HFF-Myc (cell line): ENCODE measurements around the gene PLD5.
"Not testable (repeated sequence)": the region's sequence is repeated elsewhere in the genome, so short reads cannot be mapped to it uniquely, and the experiment has no call there.

ENCODE experiments used
- DNase-seq: peaks from one replicate; pipeline ENCODE4 v3.0.0-alpha.2; 2011; ENCODE audit warnings: low read depth; ENCODE audit errors: extremely low read depth
- H3K4me3 ChIP-seq: replicated peaks from 2 replicates; pipeline ENCODE4 v1.5.1; 2011; ENCODE audit warnings: low read depth, mild to moderate bottlenecking, control low read depth, low read length
- TF ChIP-seq, protein P1 (sequence below): IDR thresholded peaks from 2 replicates; pipeline ENCODE4 v1.5.1; 2012; ENCODE audit warnings: mild to moderate bottlenecking, low read depth, low read length, control low read depth; ENCODE audit errors: missing control alignments

Gene PLD5

DNA sequence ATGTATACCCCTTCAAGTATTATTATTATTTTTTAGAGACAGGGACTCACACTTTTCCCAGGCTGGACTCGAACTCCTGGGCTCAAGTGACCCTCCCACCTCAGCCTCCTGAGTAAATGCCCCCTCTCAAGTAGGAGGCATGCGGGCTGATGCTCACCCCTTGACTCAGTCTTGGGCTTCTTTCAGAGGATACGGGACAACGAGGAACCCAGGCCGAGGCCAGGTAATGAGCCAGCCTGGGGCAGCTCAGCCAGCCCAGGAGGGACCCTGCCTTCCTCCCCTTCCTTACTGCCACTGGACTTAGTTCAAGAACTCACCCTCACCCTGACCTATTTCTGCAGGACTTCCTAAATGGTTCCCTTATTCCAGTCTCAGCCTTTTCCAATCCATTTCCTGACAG, 327.6 kb downstream of the PLD5 start:
- TF ChIP-seq, protein P1, sequence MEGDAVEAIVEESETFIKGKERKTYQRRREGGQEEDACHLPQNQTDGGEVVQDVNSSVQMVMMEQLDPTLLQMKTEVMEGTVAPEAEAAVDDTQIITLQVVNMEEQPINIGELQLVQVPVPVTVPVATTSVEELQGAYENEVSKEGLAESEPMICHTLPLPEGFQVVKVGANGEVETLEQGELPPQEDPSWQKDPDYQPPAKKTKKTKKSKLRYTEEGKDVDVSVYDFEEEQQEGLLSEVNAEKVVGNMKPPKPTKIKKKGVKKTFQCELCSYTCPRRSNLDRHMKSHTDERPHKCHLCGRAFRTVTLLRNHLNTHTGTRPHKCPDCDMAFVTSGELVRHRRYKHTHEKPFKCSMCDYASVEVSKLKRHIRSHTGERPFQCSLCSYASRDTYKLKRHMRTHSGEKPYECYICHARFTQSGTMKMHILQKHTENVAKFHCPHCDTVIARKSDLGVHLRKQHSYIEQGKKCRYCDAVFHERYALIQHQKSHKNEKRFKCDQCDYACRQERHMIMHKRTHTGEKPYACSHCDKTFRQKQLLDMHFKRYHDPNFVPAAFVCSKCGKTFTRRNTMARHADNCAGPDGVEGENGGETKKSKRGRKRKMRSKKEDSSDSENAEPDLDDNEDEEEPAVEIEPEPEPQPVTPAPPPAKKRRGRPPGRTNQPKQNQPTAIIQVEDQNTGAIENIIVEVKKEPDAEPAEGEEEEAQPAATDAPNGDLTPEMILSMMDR: no peak
- no peak overlapping the region for H3K4me3 ChIP-seq

DNA sequence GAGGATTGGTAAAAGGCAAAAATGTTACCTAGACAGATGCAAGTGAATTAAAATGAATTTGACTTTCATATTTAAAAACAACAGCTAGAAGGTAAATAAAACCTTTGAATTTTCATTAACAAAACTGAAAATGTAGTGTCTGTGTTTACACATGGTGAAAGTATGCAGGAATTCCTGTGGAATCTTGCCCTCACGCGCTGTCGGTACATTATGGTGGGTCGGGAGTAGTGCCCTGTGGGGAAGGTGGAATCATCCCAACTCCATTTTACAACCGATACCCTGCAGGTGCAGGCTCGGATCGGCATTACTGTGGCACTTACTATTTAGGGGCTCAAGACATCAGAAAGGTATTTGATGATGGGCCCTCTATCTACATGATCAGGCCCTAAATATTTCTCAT, 328.4 kb downstream of the PLD5 start:
- no peak for DNase-seq
- TF ChIP-seq, protein P1: no peak
- no peak overlapping the region for H3K4me3 ChIP-seq

More for the DNA sequence above, 327.6 kb downstream of the PLD5 start:
- DNase-seq: no peak

DNA sequence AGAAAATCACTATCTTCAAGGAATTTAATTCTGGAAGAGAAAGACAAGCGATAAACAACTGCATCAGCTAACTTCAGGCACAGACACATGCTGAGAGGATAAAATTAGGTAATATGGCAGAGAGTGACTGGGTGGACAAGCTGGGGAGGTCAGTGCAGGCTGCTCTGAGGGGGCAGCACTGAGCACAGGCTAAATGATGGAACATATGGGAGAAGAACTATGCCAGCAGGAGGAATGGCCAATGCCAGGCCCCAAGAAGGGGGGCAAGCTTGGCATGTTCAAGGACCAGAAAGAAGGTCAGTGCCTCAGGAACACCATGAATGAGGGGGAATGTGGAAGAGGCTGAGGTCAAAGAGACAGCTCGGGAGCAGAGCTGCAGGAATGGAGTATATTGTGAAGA, 334.9 kb downstream of the PLD5 start:
- TF ChIP-seq, protein P1: no peak
- DNase-seq: no peak
- H3K4me3 ChIP-seq: no peak overlapping the region

DNA sequence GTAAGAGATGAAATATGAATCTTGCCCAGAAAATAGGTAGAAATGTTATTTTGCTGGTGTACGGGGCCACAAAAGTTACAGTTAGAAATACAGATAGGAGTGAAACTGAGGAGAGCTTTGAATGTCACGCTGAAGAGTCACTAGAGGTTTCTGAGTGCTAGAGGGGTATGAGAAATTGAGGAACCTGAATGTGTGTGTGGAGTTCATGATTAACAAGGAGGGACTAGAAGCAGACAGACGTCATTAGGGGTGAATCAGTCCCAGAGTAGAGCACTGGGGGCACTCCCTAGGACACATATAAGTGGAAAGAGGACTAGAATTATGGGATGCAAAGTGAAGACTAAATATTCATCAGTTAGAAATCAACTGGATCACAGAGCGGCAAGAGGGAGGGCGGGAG, 336.7 kb downstream of the PLD5 start:
- TF ChIP-seq, protein P1: no peak
- no peak for DNase-seq
- no peak overlapping the region for H3K4me3 ChIP-seq

DNA sequence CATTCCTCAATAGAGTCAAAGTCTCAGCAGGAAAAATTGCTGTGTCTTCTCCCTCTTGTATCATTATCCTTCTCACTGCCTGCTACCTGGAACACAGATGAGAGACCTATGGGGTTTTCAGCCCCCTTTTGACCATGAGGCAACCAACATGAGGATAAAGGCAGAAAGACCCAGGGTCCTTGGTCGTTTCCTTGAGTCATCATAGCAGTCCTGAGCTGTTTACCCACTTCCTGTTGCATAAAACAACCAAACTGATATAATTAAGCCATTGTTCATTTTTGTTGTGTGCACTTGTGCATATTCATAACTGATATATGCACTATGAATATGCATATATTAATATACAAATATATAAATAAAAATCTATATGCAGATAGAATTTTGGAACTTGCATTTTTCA, 337.3 kb downstream of the PLD5 start:
- TF ChIP-seq, protein P1: no peak
- H3K4me3 ChIP-seq: no peak overlapping the region
- no peak for DNase-seq

GRCh38 chr1:242185731-242186130, 338.8 kb downstream of the PLD5 start:
- no peak for DNase-seq
- TF ChIP-seq, protein P1: no peak
- H3K4me3 ChIP-seq: no peak overlapping the region

- DNase-seq: no peak
- no peak overlapping the region for H3K4me3 ChIP-seq
- TF ChIP-seq, protein P1: no peak
Measured at GRCh38 chr1:242184955-242185354, 339.5 kb downstream of the PLD5 start.

DNA sequence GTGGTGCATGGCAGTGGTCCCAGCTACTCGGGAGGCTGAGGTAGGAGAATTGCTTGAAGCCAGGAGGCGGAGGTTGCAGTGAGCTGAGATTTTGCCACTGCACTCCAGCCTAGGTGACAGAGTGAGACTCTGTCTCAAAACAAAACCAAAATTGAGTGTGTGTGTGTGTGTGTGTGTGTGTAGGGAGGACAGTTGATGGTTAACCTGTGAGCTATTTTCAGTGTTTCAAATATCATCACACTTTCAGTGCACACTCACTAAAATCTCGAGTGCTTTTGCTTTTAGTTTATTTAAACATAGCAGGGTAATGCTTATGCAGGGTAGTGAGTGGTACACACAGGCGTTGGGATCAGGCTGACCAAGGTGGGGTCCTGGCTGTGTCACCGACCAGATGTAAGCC, 344.7 kb downstream of the PLD5 start:
- H3K4me3 ChIP-seq, DNase-seq: not testable (repeated sequence)
